C1 segment of cervical spinal cord (tissue), 14 donors: ENCODE data around the gene NR2F1.

ENCODE experiments used
- DNase-seq, 14 donors: peaks; one replicate each; lab custom pipeline; 2025; lab: John Stamatoyannopoulos, UW

NR2F1 gene

DNA sequence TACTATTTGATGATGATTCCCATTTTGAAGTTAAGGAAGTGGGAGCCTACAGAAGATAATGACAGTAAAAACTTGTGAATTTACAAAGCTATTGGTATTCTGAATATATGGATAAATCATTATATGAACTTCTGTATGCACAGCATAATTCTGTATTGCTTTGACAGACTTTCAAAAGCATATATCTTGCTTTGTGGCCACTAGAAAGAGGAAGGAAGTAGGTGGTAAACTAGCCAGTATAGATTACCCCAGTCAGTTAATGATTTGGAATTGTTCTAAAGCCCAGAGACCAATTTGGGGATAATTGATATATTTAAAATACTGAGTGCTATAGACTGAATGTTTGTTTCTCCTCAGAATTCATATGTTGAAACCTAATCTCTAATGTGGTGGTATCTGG lies 53.0 kb downstream of the NR2F1 start:
- no peak for DNase-seq

DNA sequence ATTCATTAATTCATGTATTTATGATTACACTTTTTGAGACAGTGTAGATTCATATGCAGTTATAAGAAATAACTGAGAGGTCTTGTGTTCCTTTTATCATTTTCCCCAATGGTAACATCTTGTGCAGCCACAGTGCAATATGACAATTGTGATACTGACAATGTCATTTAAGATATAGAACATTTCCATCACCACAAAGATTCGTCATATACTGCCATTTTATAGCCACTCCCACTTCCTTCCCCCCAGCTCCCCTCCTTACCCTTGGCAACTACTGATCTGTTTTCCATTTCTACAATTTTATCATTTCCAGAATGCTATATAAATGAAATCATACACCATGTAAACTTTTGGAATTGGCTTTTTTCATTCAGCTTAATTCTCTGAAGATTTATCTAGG lies 53.8 kb downstream of the NR2F1 start:
- no peak for DNase-seq

- DNase-seq: no peak
Observed at GRCh38 chr5:93637697-93638096, 54.7 kb downstream of the NR2F1 start.

GRCh38 chr5:93642526-93642925 lies 59.5 kb downstream of the NR2F1 start:
- no peak for DNase-seq
